ENCODE measurements around the gene DPF3.

DNA sequence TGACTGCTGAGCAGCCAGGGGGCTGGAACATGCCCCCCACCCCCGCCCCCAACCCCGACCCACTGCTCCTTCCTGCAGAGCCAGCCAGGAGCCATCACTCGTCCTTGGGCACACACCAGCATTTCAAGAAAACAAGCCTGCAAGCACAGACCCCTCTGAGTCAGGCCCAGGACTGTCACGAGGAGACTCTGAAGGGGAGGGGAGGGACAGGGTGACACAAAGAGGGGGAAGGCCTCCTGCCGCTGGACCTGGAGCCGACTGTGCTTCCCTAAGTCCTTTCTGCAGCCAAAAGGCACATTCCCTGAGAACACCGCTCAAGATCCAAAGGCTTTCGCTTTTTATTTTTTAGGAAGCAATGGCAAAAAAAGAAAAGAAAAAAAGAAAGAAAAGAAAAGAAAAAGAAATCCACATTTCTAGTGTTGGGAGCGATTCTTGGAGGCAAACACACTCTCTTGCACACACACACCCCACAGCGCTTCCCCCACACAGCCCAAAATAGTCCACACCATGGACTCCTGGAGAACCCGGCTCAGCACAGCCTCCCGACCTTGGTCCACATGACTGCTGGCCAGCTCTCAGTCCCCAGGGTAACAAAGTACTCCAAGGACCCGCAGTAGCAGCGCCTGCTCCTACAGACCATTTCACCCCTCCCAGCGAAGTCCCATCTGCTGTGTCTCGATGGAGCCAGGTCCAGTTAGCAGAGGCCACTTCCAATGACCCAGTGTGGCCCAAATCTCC lies 101.7 kb downstream of the DPF3 start:
- no peak for TF ChIP-seq EZH2 (IDR thresholded peaks at IDR 0.05; ENCODE audit: low read length, missing control alignments)
- no peak for TF ChIP-seq CTCF (conservative IDR thresholded peaks at IDR 0.05 in 1 of 2, IDR thresholded peaks at IDR 0.05 in 1 of 2; ENCODE audit: low read depth in 1 of 2, low read length in 2 of 2)

Measured in fibroblast of lung (primary cell).